ENCODE data around the gene GRIK4.

DNA sequence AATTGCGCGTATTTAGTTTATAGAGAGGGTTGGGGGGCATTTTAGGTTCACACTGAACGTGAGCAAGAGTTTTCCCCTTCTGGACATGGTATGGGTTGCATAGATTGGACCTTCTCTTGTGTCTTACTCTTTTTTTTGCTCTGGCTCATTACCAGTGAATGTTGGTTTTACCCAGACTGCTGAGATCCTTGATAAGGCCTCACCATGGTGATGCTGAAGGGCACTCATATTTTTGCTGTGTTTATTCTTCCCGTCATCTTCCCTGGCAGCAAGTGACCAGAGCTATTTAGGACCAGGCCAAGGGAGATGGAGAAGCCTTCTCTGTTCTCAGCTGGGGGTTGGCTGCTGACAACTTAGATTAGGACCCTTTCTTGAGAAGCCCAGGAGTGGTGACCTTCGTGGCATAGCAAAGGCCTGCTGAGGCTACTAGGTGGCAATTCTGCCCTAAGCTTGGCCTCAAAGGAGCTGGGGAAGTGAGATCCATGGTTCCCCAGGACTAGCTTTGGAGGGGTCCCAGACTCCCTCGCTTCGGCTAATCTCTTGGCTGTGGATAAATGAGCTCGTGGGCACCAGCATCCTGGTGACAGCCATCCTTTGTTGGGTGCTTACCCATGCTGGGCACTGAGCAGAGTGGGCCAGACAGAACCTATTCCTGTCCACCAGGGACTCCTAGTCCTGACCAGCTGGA, 47.3 kb downstream of the GRIK4 start:
- TF ChIP-seq, protein P1, sequence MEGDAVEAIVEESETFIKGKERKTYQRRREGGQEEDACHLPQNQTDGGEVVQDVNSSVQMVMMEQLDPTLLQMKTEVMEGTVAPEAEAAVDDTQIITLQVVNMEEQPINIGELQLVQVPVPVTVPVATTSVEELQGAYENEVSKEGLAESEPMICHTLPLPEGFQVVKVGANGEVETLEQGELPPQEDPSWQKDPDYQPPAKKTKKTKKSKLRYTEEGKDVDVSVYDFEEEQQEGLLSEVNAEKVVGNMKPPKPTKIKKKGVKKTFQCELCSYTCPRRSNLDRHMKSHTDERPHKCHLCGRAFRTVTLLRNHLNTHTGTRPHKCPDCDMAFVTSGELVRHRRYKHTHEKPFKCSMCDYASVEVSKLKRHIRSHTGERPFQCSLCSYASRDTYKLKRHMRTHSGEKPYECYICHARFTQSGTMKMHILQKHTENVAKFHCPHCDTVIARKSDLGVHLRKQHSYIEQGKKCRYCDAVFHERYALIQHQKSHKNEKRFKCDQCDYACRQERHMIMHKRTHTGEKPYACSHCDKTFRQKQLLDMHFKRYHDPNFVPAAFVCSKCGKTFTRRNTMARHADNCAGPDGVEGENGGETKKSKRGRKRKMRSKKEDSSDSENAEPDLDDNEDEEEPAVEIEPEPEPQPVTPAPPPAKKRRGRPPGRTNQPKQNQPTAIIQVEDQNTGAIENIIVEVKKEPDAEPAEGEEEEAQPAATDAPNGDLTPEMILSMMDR (conservative IDR thresholded peaks at IDR 0.05; ENCODE audit: low read length), result no peak
- TF ChIP-seq EZH2phosphoT487 (IDR thresholded peaks at IDR 0.05; ENCODE audit: borderline replicate concordance, low read depth, low read length), result no peak

Data from OCI-LY7 (cell line).